WERI-Rb-1 (cell line): ENCODE results near the gene TENM4.

ENCODE experiments used
- DNase-seq: peaks from one replicate; pipeline ENCODE4 v3.0.0-alpha.2; 2020
- H3K27ac ChIP-seq: fragments of 250-450 bp; sonication (Bioruptor Pico); 2 replicates; pipeline ENCODE4 v1.5.1; 2020; ENCODE audit warnings: mild to moderate bottlenecking, moderate library complexity
- H3K27me3 ChIP-seq: fragments of 250-450 bp; sonication (Bioruptor Pico); 2 replicates; pipeline ENCODE4 v1.5.1; 2021; ENCODE audit warnings: mild to moderate bottlenecking, low read depth, moderate library complexity; ENCODE audit not compliant: insufficient read depth, severe bottlenecking
- H3K36me3 ChIP-seq: fragments of 250-450 bp; sonication (Bioruptor Pico); 2 replicates; pipeline ENCODE4 v1.5.1; 2020; ENCODE audit warnings: mild to moderate bottlenecking, moderate library complexity
- H3K4me3 ChIP-seq: 2 replicates; pipeline ENCODE4 v1.5.1; 2011; ENCODE audit warnings: low read depth, mild to moderate bottlenecking, control low read depth, low read length
- H3K9me3 ChIP-seq: fragments of 250-450 bp; sonication (Bioruptor Pico); 2 replicates; pipeline ENCODE4 v1.5.1; 2021; ENCODE audit warnings: mild to moderate bottlenecking, moderate library complexity; ENCODE audit not compliant: severe bottlenecking
- TF ChIP-seq, protein P1 (sequence below): IDR thresholded peaks from 2 replicates; pipeline ENCODE4 v1.5.1; 2011; ENCODE audit warnings: low read depth, mild to moderate bottlenecking, control low read depth, inconsistent platforms, low read length

TENM4 gene

GRCh38 chr11:78909386-78909785 lies 531.4 kb downstream of the TENM4 start:
- H3K27ac ChIP-seq: no peak overlapping the region
- no peak overlapping the region for H3K4me3 ChIP-seq
- DNase-seq: no peak
- no peaks in the 10 kb centered on the region for H3K9me3 ChIP-seq
- no peaks in the 10 kb centered on the region for H3K36me3 ChIP-seq
- H3K27me3 ChIP-seq: no peaks in the 10 kb centered on the region
- TF ChIP-seq, protein P1, sequence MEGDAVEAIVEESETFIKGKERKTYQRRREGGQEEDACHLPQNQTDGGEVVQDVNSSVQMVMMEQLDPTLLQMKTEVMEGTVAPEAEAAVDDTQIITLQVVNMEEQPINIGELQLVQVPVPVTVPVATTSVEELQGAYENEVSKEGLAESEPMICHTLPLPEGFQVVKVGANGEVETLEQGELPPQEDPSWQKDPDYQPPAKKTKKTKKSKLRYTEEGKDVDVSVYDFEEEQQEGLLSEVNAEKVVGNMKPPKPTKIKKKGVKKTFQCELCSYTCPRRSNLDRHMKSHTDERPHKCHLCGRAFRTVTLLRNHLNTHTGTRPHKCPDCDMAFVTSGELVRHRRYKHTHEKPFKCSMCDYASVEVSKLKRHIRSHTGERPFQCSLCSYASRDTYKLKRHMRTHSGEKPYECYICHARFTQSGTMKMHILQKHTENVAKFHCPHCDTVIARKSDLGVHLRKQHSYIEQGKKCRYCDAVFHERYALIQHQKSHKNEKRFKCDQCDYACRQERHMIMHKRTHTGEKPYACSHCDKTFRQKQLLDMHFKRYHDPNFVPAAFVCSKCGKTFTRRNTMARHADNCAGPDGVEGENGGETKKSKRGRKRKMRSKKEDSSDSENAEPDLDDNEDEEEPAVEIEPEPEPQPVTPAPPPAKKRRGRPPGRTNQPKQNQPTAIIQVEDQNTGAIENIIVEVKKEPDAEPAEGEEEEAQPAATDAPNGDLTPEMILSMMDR: no peak

GRCh38 chr11:78907636-78908035 lies 533.2 kb downstream of the TENM4 start:
- Histone ChIP-seq H3K36me3 (no peaks in the 10 kb centered on the region), H3K4me3 (no peak overlapping the region), H3K27me3 (no peaks in the 10 kb centered on the region), H3K27ac (no peak overlapping the region), H3K9me3 (no peaks in the 10 kb centered on the region)
- TF ChIP-seq, protein P1: no peak
- DNase-seq: no peak

GRCh38 chr11:78906566-78906965 lies 534.3 kb downstream of the TENM4 start:
- DNase-seq: no peak
- TF ChIP-seq, protein P1: no peak
- Histone ChIP-seq H3K36me3 (no peaks in the 10 kb centered on the region), H3K27ac (no peak overlapping the region), H3K27me3 (no peaks in the 10 kb centered on the region), H3K9me3 (no peaks in the 10 kb centered on the region), H3K4me3 (no peak overlapping the region)

DNA sequence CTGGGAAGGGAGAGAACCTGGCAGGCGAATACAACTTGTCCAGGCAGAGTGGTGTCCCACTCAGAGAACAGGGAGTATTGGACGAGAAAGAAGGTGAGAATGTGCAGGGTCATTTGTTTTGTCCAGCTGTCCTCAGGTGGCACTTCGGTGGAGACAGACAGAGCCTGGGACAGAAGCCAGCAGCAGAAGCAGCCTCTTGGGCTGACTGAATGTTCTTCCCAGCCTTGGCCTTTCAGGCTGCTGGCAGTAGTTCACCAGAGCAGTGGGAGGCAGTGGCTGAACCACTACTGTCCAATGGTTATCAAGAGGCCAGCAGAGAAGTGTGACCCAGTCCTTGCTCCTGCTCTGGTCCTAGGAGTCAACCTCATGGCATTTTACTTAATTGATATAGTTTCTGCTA lies 535.1 kb downstream of the TENM4 start:
- H3K27me3 ChIP-seq: no peaks in the 10 kb centered on the region
- no peaks in the 10 kb centered on the region for H3K36me3 ChIP-seq
- H3K9me3 ChIP-seq: no peaks in the 10 kb centered on the region
- H3K27ac ChIP-seq: no peak overlapping the region
- no peak overlapping the region for H3K4me3 ChIP-seq
- no peak for DNase-seq
- TF ChIP-seq, protein P1: no peak

- H3K4me3 ChIP-seq: no peak overlapping the region
- H3K36me3 ChIP-seq: no peaks in the 10 kb centered on the region
- no peaks in the 10 kb centered on the region for H3K9me3 ChIP-seq
- TF ChIP-seq, protein P1: no peak
- no peak overlapping the region for H3K27ac ChIP-seq
- H3K27me3 ChIP-seq: no peaks in the 10 kb centered on the region
- DNase-seq: no peak
Observed at GRCh38 chr11:78902771-78903507, 537.9 kb downstream of the TENM4 start.

GRCh38 chr11:78901831-78902230 lies 539.0 kb downstream of the TENM4 start:
- Histone ChIP-seq H3K4me3 (no peak overlapping the region), H3K27ac (no peak overlapping the region), H3K27me3 (no peaks in the 10 kb centered on the region), H3K9me3 (no peaks in the 10 kb centered on the region), H3K36me3 (no peaks in the 10 kb centered on the region)
- TF ChIP-seq, protein P1: no peak
- no peak for DNase-seq
